Loucy (cell line): ENCODE results near the gene ZFY.
"Not testable (repeated sequence)": the region's sequence is repeated elsewhere in the genome, so short reads cannot be mapped to it uniquely, and the experiment has no call there.

Experiments used
- H2AFZ ChIP-seq: fragments of 200-600 bp; sonication (generic); 2 replicates; pipeline ENCODE4 v1.6.0; 2016; ENCODE audit warnings: antibody characterized with exemption, mild to moderate bottlenecking, low read length, moderate library complexity
- H3F3A ChIP-seq: fragments of 200-600 bp; 2 replicates; pipeline ENCODE4 v1.6.0; 2016; ENCODE audit warnings: antibody characterized with exemption, low read depth, mild to moderate bottlenecking
- H3K27me3 ChIP-seq: fragments of 200-600 bp; sonication (generic); 2 replicates; pipeline ENCODE4 v1.6.1; 2014; ENCODE audit warnings: low read length, mild to moderate bottlenecking; ENCODE audit not compliant: insufficient read depth, poor library complexity, severe bottlenecking
- H3K36me3 ChIP-seq: fragments of 200-600 bp; sonication (generic); 2 replicates; pipeline ENCODE4 v1.6.1; 2016; ENCODE audit warnings: low read length; ENCODE audit not compliant: insufficient read depth
- H3K4me1 ChIP-seq: fragments of 200-600 bp; sonication (generic); 2 replicates; pipeline ENCODE4 v1.5.1; 2014; ENCODE audit warnings: low read length, mild to moderate bottlenecking; ENCODE audit not compliant: insufficient read depth, poor library complexity, severe bottlenecking
- H3K4me2 ChIP-seq: fragments of 200-600 bp; sonication (generic); 2 replicates; pipeline ENCODE4 v1.6.0; 2014; ENCODE audit warnings: antibody characterized with exemption, low read length, low read depth, mild to moderate bottlenecking; ENCODE audit not compliant: poor library complexity, severe bottlenecking
- H3K4me3 ChIP-seq: fragments of 200-600 bp; sonication (generic); 2 replicates; pipeline ENCODE4 v1.5.1; 2014; ENCODE audit warnings: low read length, mild to moderate bottlenecking, mixed read lengths; ENCODE audit not compliant: poor library complexity, severe bottlenecking
- H3K79me2 ChIP-seq: fragments of 200-600 bp; sonication (generic); 2 replicates; pipeline ENCODE4 v1.6.1; 2014; ENCODE audit warnings: low read length; ENCODE audit not compliant: insufficient read depth
- H3K9ac ChIP-seq: fragments of 200-600 bp; sonication (generic); 2 replicates; pipeline ENCODE4 v1.6.0; 2014; ENCODE audit warnings: mild to moderate bottlenecking, low read depth, low read length, moderate library complexity; ENCODE audit not compliant: poor library complexity, severe bottlenecking
- H3K9me2 ChIP-seq: fragments of 200-600 bp; sonication (generic); replicated peaks from 2 replicates; pipeline ENCODE4 v1.6.1; 2016; ENCODE audit warnings: low read depth, low read length, mixed read lengths
- H3K9me3 ChIP-seq: fragments of 200-600 bp; sonication (generic); 2 replicates; pipeline ENCODE4 v1.6.1; 2014; ENCODE audit warnings: mild to moderate bottlenecking, antibody characterized with exemption, low read length, low read depth; ENCODE audit not compliant: insufficient read depth
- H4K20me1 ChIP-seq: fragments of 200-600 bp; sonication (generic); 2 replicates; pipeline ENCODE4 v1.6.0; 2014; ENCODE audit warnings: antibody characterized with exemption, low read length, mild to moderate bottlenecking; ENCODE audit not compliant: insufficient read depth, poor library complexity, severe bottlenecking
- EZH2phosphoT487 ChIP-seq: fragments of 200-600 bp; IDR thresholded peaks from 2 replicates; pipeline ENCODE4 v1.6.1; 2018; ENCODE audit warnings: antibody characterized with exemption, mild to moderate bottlenecking, moderate library complexity, borderline replicate concordance
- TF ChIP-seq, protein P1 (sequence below): fragments of 200-600 bp; sonication (generic); conservative IDR thresholded peaks from 2 replicates; pipeline ENCODE4 v1.5.1; 2014; ENCODE audit warnings: mild to moderate bottlenecking, antibody characterized with exemption, low read length

ZFY gene

DNA sequence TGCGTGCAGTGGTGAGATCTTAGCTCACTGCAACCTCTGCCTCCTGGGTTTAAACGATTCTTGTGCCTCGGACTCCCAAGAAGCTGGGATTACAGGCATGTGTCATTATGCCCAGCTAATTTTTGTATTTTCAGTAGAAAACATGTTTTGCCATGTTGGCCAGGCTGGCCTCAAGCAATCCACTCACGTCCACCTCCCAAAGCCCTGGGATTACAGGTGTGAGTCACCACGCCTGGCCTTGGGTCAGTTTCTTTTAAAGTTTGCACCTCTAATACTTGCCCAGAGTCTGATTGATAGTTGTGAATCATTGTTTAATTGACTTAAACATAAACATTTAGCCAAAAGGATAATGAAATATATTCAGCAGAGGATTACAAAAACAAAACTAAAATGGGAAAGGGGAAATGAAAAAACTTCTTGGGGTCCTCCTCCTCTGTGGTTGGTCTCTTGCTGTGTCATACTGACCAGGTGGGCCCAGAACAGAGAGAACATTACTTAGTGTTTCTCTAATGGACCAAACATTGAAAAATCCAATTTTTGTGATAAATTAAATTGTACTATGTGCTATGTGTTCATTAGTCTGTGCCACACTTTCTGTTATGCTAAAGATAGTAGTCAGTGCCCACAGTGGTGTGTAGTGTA lies 38.0 kb downstream of the ZFY start:
- no peak overlapping the region for H3K9ac ChIP-seq
- H3K36me3 ChIP-seq: no peaks in the 10 kb centered on the region
- H3K4me1 ChIP-seq: no peaks in the 10 kb centered on the region
- H3K9me3 ChIP-seq: no peaks in the 10 kb centered on the region
- H3K4me2 ChIP-seq: no peak overlapping the region
- H3K9me2 ChIP-seq: no peaks in the 10 kb centered on the region
- no peak overlapping the region for H3K4me3 ChIP-seq
- no peaks in the 10 kb centered on the region for H3K27me3 ChIP-seq
- H4K20me1 ChIP-seq: no peaks in the 10 kb centered on the region
- no peaks in the 10 kb centered on the region for H3K79me2 ChIP-seq
- H2AFZ ChIP-seq: no peak overlapping the region
- TF ChIP-seq, protein P1, sequence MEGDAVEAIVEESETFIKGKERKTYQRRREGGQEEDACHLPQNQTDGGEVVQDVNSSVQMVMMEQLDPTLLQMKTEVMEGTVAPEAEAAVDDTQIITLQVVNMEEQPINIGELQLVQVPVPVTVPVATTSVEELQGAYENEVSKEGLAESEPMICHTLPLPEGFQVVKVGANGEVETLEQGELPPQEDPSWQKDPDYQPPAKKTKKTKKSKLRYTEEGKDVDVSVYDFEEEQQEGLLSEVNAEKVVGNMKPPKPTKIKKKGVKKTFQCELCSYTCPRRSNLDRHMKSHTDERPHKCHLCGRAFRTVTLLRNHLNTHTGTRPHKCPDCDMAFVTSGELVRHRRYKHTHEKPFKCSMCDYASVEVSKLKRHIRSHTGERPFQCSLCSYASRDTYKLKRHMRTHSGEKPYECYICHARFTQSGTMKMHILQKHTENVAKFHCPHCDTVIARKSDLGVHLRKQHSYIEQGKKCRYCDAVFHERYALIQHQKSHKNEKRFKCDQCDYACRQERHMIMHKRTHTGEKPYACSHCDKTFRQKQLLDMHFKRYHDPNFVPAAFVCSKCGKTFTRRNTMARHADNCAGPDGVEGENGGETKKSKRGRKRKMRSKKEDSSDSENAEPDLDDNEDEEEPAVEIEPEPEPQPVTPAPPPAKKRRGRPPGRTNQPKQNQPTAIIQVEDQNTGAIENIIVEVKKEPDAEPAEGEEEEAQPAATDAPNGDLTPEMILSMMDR: no peak
- no peak for TF ChIP-seq EZH2phosphoT487
- no peaks in the 10 kb centered on the region for H3F3A ChIP-seq

DNA sequence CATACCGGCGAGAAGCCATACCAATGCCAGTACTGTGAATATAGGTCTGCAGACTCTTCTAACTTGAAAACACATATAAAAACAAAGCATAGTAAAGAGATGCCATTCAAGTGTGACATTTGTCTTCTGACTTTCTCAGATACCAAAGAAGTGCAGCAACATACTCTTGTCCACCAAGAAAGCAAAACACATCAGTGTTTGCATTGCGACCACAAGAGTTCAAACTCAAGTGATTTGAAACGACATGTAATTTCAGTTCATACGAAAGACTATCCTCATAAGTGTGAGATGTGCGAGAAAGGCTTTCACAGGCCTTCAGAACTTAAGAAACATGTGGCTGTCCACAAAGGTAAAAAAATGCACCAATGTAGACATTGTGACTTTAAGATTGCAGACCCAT lies 44.1 kb downstream of the ZFY start:
- no peak overlapping the region for H3K9ac ChIP-seq
- no peaks in the 10 kb centered on the region for H3K36me3 ChIP-seq

DNA sequence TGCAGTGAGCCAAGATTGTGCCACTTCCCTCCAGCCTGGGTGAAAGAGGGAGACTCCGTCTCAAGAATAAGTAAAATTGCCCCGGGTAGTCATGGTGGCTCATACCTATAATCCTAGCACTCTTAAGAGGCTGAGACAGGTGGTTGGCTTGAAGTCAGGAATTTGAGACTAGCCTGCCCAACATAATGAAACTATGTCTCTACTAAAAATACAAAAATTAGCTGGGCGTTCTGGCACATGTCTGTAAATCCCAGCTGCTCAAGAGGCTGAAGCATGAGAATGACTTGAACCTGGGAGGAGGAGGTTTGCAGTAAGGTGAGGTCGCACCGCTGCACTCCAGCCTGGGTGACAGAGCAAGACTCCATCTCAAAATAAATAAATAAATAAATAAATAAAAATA lies 49.3 kb downstream of the ZFY start:
- TF ChIP-seq EZH2phosphoT487: no peak
- TF ChIP-seq, protein P1: no peak
- no peak overlapping the region for H3K9ac ChIP-seq
- no peak overlapping the region for H2AFZ ChIP-seq
- H3K27me3 ChIP-seq: no peaks in the 10 kb centered on the region
- H3K4me1 ChIP-seq: no peaks in the 10 kb centered on the region
- H3F3A ChIP-seq: no peaks in the 10 kb centered on the region
- H3K79me2 ChIP-seq: no peaks in the 10 kb centered on the region
- H3K36me3 ChIP-seq: no peaks in the 10 kb centered on the region
- H3K4me3 ChIP-seq: no peak overlapping the region
- no peaks in the 10 kb centered on the region for H3K9me2 ChIP-seq
- H3K9me3 ChIP-seq: no peaks in the 10 kb centered on the region
- H4K20me1 ChIP-seq: no peaks in the 10 kb centered on the region
- no peak overlapping the region for H3K4me2 ChIP-seq

More for the DNA sequence above, 44.1 kb downstream of the ZFY start:
- no peak for TF ChIP-seq EZH2phosphoT487
- Histone ChIP-seq H4K20me1 (no peaks in the 10 kb centered on the region), H3K9me2 (no peaks in the 10 kb centered on the region), H3K9me3 (no peaks in the 10 kb centered on the region), H2AFZ (no peak overlapping the region), H3K4me3 (no peak overlapping the region), H3K27me3 (no peaks in the 10 kb centered on the region), H3F3A (no peaks in the 10 kb centered on the region), H3K79me2 (no peaks in the 10 kb centered on the region), H3K4me2 (no peak overlapping the region), H3K4me1 (no peaks in the 10 kb centered on the region)

DNA sequence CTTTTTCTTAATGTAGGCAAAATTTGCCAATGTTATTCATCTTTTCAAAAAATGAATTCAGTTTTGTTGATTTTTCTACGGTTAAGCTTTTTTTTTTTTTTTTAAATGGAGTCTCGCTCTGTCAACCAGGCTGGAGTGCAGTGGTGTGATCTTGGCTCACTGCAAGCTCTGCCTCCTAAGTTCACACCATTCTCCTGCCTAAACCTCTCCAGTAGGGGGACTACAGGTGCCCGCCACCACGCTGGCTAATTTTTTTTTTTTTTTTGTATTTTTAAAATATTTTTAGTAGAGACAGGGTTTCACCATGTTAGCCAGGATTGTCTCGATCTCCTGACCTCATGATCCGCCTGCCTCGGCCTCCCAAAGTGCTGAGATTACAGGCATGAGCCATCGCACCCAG lies 52.0 kb downstream of the ZFY start:
- H3K4me1 ChIP-seq, H3K36me3 ChIP-seq, H3K4me2 ChIP-seq, H3F3A ChIP-seq, H3K4me3 ChIP-seq, H3K27me3 ChIP-seq, H3K9ac ChIP-seq, H2AFZ ChIP-seq, H4K20me1 ChIP-seq, H3K9me3 ChIP-seq, H3K9me2 ChIP-seq, H3K79me2 ChIP-seq: not testable (repeated sequence)

DNA sequence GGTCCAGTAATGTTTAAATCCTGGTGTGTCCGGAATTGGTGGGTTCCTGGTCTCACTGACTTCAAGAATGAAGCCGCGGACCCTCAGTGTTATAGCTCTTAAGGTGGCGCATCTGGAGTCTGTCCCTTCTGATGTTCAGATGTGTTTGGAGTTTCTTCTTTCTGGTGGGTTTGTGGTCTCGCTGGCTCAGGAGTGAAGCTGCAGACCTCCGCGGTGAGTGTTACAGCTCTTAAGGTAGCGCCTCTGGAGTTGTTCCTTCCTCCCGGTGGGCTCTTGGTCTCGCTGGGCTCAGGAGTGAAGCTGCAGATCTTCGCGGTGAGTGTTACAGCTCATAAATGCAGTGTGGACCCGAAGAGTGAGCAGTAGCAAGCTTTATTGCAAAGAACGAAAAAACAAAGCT lies 62.2 kb downstream of the ZFY start:
- not testable (repeated sequence) for H3K9me3 ChIP-seq, H3K4me3 ChIP-seq, H3K4me1 ChIP-seq, H3K9ac ChIP-seq, H3K36me3 ChIP-seq, H4K20me1 ChIP-seq, H3K4me2 ChIP-seq, H3F3A ChIP-seq, H2AFZ ChIP-seq, H3K9me2 ChIP-seq, H3K27me3 ChIP-seq, H3K79me2 ChIP-seq
